Fibroblast of pulmonary artery (primary cell): ENCODE measurements around the gene TSPAN8.
"Not testable (repeated sequence)": the region's sequence is repeated elsewhere in the genome, so short reads cannot be mapped to it uniquely, and the experiment has no call there.

Experiments
- DNase-seq: peaks from one replicate; pipeline ENCODE4 v3.0.0-alpha.2; 2010; ENCODE audit warnings: low read depth
- H3K4me3 ChIP-seq: replicated peaks from 2 replicates; pipeline ENCODE4 v1.5.1; 2011; ENCODE audit warnings: low read depth, mild to moderate bottlenecking, control low read depth, low read length, moderate library complexity
- CTCF ChIP-seq: IDR thresholded peaks from 2 replicates; pipeline ENCODE4 v1.5.1; 2011; ENCODE audit warnings: mild to moderate bottlenecking, control low read depth, low read length, inconsistent platforms; ENCODE audit errors: missing control alignments

TSPAN8 gene

DNA sequence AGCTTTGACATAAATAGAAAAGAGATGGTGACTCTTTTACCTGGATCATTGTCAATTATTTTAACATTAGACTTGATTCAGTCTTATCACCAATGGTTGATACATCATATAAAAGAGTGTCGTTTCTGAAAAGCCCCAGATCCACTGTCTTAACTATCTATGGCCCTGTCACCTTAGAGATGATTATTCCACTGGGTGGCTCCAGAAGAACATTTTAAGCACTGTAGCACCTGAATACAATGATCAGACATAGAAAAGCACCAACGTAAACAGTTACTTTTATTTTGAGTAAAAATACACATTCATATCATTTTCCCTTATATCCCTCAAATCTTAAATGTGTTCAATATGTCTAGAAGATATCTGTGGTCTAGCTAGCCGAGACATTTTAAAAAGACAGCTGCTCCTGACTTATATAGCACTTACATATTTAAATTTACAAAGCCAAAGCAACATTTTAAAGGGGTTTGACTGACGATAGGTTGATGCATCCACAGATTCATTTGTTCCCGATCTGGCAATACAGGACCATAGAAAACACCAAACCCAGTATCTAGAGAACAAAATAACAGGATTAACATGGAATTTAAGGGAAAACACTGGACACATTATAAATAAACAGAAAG, 32.9 kb downstream of the TSPAN8 start:
- no peak for DNase-seq
- no peak for TF ChIP-seq CTCF
- no peak overlapping the region for H3K4me3 ChIP-seq

GRCh38 chr12:71113148-71113547, 44.7 kb downstream of the TSPAN8 start:
- DNase-seq, H3K4me3 ChIP-seq: not testable (repeated sequence)

DNA sequence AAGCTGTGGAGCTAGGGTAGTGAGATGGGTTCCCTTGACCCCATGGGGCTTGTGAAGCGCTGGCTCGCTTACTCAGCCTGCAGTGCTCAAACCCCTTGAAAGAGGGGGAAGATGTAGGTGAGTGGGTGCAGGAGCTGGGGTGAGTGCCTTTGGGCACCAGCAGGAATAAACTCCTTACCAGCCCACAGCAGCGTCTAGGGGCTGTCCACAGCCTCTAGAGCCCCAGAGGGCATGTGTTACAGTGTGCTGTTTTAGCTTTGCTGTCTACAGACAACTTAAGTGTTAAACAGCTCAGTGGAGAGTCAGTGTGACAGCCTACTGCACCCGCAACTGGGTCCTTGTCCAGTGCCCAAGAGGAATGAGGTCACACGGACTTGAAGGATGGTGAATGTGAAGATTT, 48.0 kb downstream of the TSPAN8 start:
- no peak for TF ChIP-seq CTCF
- H3K4me3 ChIP-seq = no peak overlapping the region
- DNase-seq = no peak

DNA sequence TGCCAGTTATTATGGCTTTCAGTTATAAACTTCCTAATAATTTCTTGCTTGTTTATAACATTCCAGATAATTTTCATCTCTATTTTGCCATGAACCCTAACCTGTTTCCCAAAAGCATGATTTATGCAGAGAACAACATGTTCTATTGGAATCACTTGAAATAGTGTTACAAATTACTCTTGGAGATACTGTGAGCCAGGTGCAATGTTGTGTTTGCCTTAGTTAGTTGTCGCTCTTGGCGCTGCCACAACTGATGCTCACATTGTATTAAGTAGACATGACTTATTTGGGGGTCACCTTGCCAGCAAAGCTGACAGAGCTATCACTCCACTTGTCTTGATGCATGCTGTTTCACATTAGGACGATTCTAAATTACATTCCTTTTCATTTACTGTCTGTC, 49.4 kb downstream of the TSPAN8 start:
- TF ChIP-seq CTCF = no peak
- DNase-seq = no peak
- no peak overlapping the region for H3K4me3 ChIP-seq

DNA sequence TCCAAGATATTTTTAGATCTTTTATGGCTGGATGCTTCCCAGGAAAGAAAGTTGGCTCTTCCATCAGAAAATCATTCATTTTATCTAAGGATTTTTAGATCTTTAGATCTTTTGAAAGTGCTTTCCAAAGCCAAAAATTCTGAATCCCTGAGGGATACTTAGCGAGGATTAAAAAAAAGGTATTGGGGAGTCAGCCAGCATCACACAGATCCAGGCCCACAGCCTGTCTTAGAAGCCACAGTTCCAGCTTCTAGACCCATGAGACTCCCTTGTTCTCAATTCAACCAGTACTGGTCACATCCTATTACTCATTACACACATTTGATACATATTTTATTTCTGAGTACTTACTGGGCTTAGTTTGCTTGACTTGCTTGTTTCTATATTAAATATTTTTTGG, 49.9 kb downstream of the TSPAN8 start:
- H3K4me3 ChIP-seq = no peak overlapping the region
- no peak for TF ChIP-seq CTCF
- no peak for DNase-seq

- no peak for TF ChIP-seq CTCF
- DNase-seq = no peak
- H3K4me3 ChIP-seq = no peak overlapping the region
These were observed 51.8 kb downstream of the TSPAN8 start for GRCh38 chr12:71105956-71106355.

DNA sequence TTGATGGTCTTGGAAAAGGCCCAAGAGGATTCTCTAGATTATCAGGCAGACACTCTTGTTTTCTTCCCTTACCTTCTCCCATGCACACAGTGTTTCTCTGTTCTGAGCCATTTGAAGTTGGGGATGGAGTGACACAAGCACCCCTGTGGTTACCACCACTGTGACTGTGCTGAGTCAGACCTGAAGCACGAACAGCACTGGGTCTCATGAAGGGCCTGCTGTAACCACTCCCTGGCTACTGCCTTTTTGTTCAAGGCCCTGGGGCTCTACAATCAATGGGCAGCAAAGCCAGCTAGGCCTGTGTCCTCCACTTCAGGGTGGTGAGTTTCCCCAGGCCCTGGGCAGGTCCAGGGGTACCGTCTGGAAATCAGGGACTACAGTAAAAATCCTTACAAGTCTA, 65.5 kb downstream of the TSPAN8 start:
- TF ChIP-seq CTCF = no peak
- no peak overlapping the region for H3K4me3 ChIP-seq
- DNase-seq = no peak

DNA sequence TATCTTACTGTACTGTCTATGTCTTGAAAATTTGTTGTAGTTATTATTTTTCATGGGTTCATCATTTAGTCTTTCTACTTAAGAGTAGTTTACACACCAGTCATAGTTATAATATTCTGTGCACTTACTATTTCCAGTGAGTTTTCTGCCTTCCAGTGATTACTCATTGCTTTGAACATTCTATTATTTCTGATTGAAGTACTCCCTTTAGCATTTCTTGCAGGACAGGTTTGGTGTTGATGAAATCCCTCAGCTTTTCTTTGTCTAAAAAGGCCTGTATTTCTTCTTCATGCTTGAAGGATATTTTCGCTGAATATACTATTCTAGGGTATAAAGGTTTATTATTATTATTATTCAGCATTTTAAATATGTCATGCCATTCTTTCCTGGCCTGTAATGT, 66.8 kb downstream of the TSPAN8 start:
- no peak overlapping the region for H3K4me3 ChIP-seq
- TF ChIP-seq CTCF = no peak
- DNase-seq = no peak
